Mesendoderm (in vitro differentiated cells): ENCODE results near the gene KCNJ6.

Experiments used
- DNase-seq: peaks from one replicate; pipeline ENCODE4 v3.0.0; 2013
- H2AK5ac ChIP-seq: 2 replicates; pipeline ENCODE4 v1.6.1; 2013; ENCODE audit warnings: low read length, inconsistent platforms
- H2BK120ac ChIP-seq: 2 replicates; pipeline ENCODE4 v1.6.1; 2013; ENCODE audit warnings: low read depth, mild to moderate bottlenecking, low read length, moderate library complexity, mixed read lengths
- H2BK15ac ChIP-seq: replicated peaks from 2 replicates; pipeline ENCODE4 v1.6.1; 2013; ENCODE audit warnings: low read depth, mild to moderate bottlenecking, moderate library complexity
- H2BK5ac ChIP-seq: 2 replicates; pipeline ENCODE4 v1.6.1; 2013; ENCODE audit warnings: low read length, inconsistent platforms
- H3K18ac ChIP-seq: 2 replicates; pipeline ENCODE4 v1.6.1; 2013; ENCODE audit warnings: mild to moderate bottlenecking, low read length, mixed read lengths
- H3K23ac ChIP-seq: one replicate; pipeline ENCODE4 v1.6.1; 2013; ENCODE audit warnings: low read length
- H3K27ac ChIP-seq: 2 replicates; pipeline ENCODE4 v1.5.1; 2013; ENCODE audit warnings: low read depth, mild to moderate bottlenecking, inconsistent platforms, low read length, moderate library complexity
- H3K27me3 ChIP-seq: 2 replicates; pipeline ENCODE4 v1.6.1; 2013; ENCODE audit warnings: low read length, control low read depth, mild to moderate bottlenecking, inconsistent platforms; ENCODE audit not compliant: insufficient read depth, poor library complexity
- H3K36me3 ChIP-seq: 2 replicates; pipeline ENCODE4 v1.6.1; 2013; ENCODE audit warnings: low read length, inconsistent platforms; ENCODE audit not compliant: control insufficient read depth, insufficient read depth
- H3K4ac ChIP-seq: one replicate; pipeline ENCODE4 v1.6.1; 2013; ENCODE audit warnings: low read depth, mild to moderate bottlenecking, low read length, moderate library complexity
- H3K4me1 ChIP-seq: 2 replicates; pipeline ENCODE4 v1.6.1; 2013; ENCODE audit warnings: low read depth, low read length, inconsistent platforms; ENCODE audit not compliant: control insufficient read depth
- H3K4me2 ChIP-seq: 2 replicates; pipeline ENCODE4 v1.6.1; 2013; ENCODE audit warnings: low read length
- H3K4me3 ChIP-seq: 2 replicates; pipeline ENCODE4 v1.5.1; 2013; ENCODE audit warnings: mild to moderate bottlenecking, low read length
- H3K56ac ChIP-seq: one replicate; pipeline ENCODE4 v1.6.1; 2013; ENCODE audit warnings: low read length
- H3K79me1 ChIP-seq: 2 replicates; pipeline ENCODE4 v1.6.1; 2013; ENCODE audit warnings: low read length, inconsistent platforms
- H3K79me2 ChIP-seq: 2 replicates; pipeline ENCODE4 v1.6.1; 2013; ENCODE audit warnings: mild to moderate bottlenecking, low read length; ENCODE audit not compliant: control insufficient read depth, insufficient read depth
- H3K9ac ChIP-seq: 2 replicates; pipeline ENCODE4 v1.6.1; 2013; ENCODE audit warnings: low read length, inconsistent platforms
- H4K5ac ChIP-seq: one replicate; pipeline ENCODE4 v1.6.1; 2013; ENCODE audit warnings: low read length
- H4K8ac ChIP-seq: one replicate; pipeline ENCODE4 v1.6.1; 2013; ENCODE audit warnings: low read depth, mild to moderate bottlenecking, control low read depth, low read length, moderate library complexity
- WGBS: extraction: QIAGEN DNeasy Blood & Tissue Kit; methylation state at CpG from one replicate; pipeline ENCODE4 v1.1.7; 2013; ENCODE audit warnings: low lambda C conversion rate, missing lambda C conversion rate; ENCODE audit not compliant: insufficient coverage; ENCODE audit errors: extremely low coverage; 5-methylcytosine and 5-hydroxymethylcytosine counted together

KCNJ6 gene

DNA sequence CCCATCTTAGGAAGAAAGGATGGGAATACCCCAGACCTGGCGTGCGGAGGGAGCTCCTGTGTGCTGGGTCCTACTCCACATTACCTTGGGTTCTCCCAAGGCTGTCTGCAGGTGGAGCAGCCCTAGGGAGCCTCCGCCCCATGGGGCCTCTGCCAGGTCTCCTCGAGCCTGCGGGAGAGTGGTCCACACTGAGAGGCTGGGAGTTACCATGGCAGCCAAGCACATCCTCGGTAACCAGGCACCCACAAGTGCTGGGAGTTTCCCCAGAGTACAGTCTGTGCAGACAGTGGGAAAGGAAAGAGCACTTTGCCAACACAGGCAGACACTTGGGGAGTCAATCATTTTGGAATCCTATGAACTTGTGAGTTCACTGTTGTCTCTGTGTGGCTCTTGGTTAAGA is 300.3 kb downstream of the KCNJ6 start:
- Histone ChIP-seq H2AK5ac (no peak overlapping the region), H3K4me3 (no peak overlapping the region), H4K5ac (no peak overlapping the region), H3K56ac (no peak overlapping the region), H2BK120ac (no peak overlapping the region), H3K27ac (no peak overlapping the region), H2BK5ac (no peak overlapping the region), H3K79me2 (no peaks in the 10 kb centered on the region), H3K79me1 (no peaks in the 10 kb centered on the region), H3K36me3 (no peaks in the 10 kb centered on the region), H3K9ac (no peak overlapping the region), H2BK15ac (no peak overlapping the region), H3K27me3 (no peaks in the 10 kb centered on the region), H3K18ac (no peak overlapping the region), H3K4me1 (no peaks in the 10 kb centered on the region), H3K4ac (no peak overlapping the region), H3K23ac (no peak overlapping the region), H4K8ac (no peak overlapping the region), H3K4me2 (no peak overlapping the region)
- DNase-seq = no peak
- no CpG with 5 or more reads among the region's 6 CpGs for WGBS

DNA sequence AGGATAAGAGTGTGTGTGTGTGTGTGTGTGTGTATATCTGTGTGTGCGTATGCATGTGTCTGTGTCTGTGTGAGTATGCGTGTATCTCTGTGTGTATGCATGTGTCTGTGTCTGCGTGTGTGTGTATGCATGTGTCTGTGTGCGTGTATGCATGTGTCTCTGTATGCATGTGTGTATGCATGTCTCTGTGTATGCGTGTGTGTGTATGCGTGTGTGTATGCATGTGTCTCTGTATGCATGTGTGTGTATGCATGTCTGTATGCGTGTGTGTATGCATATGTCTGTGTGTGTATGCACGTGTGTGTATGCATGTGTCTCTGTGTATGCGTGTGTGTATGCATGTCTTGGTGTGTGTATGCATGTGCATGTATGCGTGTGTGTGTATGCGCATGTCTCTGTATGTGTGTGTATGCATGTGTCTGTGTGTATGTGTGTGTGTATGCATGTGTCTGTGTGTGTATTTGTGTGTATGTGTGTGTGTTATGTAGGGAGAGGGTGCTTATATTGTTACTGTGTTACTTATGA is 301.8 kb downstream of the KCNJ6 start:
- H3K9ac ChIP-seq = no peak overlapping the region
- H2BK5ac ChIP-seq = no peak overlapping the region
- H3K4me3 ChIP-seq = no peak overlapping the region
- WGBS = no CpG with 5 or more reads among the region's 11 CpGs
- no peak overlapping the region for H2AK5ac ChIP-seq
- DNase-seq = no peak
- no peaks in the 10 kb centered on the region for H3K27me3 ChIP-seq
- no peak overlapping the region for H4K5ac ChIP-seq
- H3K27ac ChIP-seq = no peak overlapping the region
- H2BK120ac ChIP-seq = no peak overlapping the region
- no peak overlapping the region for H4K8ac ChIP-seq
- no peak overlapping the region for H3K23ac ChIP-seq
- no peak overlapping the region for H3K18ac ChIP-seq
- H3K4ac ChIP-seq = no peak overlapping the region
- H3K4me1 ChIP-seq = no peaks in the 10 kb centered on the region
- no peak overlapping the region for H3K56ac ChIP-seq
- H3K79me2 ChIP-seq = no peaks in the 10 kb centered on the region
- H3K79me1 ChIP-seq = no peaks in the 10 kb centered on the region
- no peaks in the 10 kb centered on the region for H3K36me3 ChIP-seq
- no peak overlapping the region for H3K4me2 ChIP-seq
- no peak overlapping the region for H2BK15ac ChIP-seq

DNA sequence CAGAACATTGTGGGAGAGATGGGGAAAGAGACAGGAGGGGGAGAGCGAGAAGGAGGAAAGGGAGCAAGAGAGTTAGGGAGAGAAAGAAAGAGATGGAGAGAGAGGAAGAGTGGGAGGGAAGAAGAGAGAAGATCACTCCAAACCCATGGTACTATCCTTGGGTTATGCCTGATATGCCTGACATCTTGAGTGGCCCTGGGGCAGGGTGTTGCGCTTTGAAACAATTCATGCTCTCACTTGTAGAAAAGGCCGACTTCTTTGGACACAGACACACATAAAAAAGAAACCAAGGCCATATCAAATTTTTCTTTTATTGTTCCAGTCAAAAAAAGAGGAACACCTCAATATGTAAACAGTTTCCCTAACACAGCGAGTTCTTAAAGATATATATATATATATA is 309.2 kb downstream of the KCNJ6 start:
- H3K18ac ChIP-seq = no peak overlapping the region
- DNase-seq = no peak
- no peak overlapping the region for H2BK5ac ChIP-seq
- no peak overlapping the region for H2AK5ac ChIP-seq
- H4K8ac ChIP-seq = no peak overlapping the region
- no peak overlapping the region for H3K4me3 ChIP-seq
- no peaks in the 10 kb centered on the region for H3K27me3 ChIP-seq
- H3K4me1 ChIP-seq = no peaks in the 10 kb centered on the region
- no peak overlapping the region for H3K27ac ChIP-seq
- H3K9ac ChIP-seq = no peak overlapping the region
- H3K79me1 ChIP-seq = no peaks in the 10 kb centered on the region
- no peak overlapping the region for H2BK15ac ChIP-seq
- H3K56ac ChIP-seq = no peak overlapping the region
- no peak overlapping the region for H4K5ac ChIP-seq
- no peak overlapping the region for H3K4ac ChIP-seq
- H3K4me2 ChIP-seq = no peak overlapping the region
- no peak overlapping the region for H3K23ac ChIP-seq
- no peak overlapping the region for H2BK120ac ChIP-seq
- no peaks in the 10 kb centered on the region for H3K79me2 ChIP-seq
- WGBS = no CpG with 5 or more reads among the region's 4 CpGs
- no peaks in the 10 kb centered on the region for H3K36me3 ChIP-seq

DNA sequence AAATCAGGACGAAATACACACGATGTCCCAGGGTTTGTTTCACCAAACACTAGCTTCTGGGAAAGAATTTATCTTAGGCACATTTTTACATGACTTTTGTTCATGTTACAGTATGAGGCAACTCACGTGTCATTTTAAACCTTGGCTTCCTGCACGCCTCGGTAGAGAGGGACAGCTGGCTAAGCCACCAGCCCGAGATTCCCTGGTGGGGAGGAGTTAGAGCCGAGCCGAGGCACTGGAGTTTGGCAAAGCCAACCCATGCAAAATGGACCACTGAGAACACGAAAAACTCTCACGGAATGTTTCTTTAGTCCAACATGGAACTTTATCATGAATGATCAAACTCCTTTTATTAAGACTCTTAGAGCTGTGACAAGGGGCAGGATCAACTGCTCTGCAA is 309.7 kb downstream of the KCNJ6 start:
- Histone ChIP-seq H3K9ac (no peak overlapping the region), H3K36me3 (no peaks in the 10 kb centered on the region)

DNA sequence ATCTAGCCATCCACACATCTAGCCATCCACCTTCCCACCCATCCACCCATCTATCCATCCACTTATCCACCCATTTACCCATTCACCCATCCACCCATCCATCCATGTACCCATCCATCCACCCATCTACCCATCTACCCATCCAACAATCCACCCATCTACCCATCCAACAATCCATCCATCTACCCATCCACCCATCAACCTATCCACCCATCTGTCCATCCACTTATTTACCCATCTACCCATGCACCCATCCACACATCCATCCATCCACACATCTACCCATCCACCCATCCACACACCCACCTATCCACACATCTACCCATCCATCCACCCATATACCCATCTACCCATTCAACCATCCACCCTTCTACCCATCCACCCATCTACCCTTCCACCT is 311.3 kb downstream of the KCNJ6 start:
- Histone ChIP-seq H3K4me1 (peaks cover 4% of the 10 kb centered on the region), H3K23ac (no peak overlapping the region), H2BK15ac (no peak overlapping the region), H3K4ac (no peak overlapping the region), H2BK5ac (no peak overlapping the region), H3K79me1 (no peaks in the 10 kb centered on the region), H2AK5ac (no peak overlapping the region), H3K36me3 (no peaks in the 10 kb centered on the region), H3K56ac (no peak overlapping the region), H3K79me2 (no peaks in the 10 kb centered on the region), H3K27ac (no peak overlapping the region), H3K4me3 (no peak overlapping the region), H4K5ac (no peak overlapping the region), H3K18ac (no peak overlapping the region), H4K8ac (no peak overlapping the region), H2BK120ac (no peak overlapping the region), H3K4me2 (no peak overlapping the region), H3K9ac (no peak overlapping the region), H3K27me3 (no peaks in the 10 kb centered on the region)
- DNase-seq = no peak

More for the DNA sequence above, 309.7 kb downstream of the KCNJ6 start:
- WGBS = no CpG with 5 or more reads among the region's 10 CpGs
- DNase-seq = no peak
- no peak overlapping the region for H3K23ac ChIP-seq
- H4K5ac ChIP-seq = no peak overlapping the region
- H2BK5ac ChIP-seq = no peak overlapping the region
- no peak overlapping the region for H3K4me3 ChIP-seq
- no peak overlapping the region for H3K4me2 ChIP-seq
- no peak overlapping the region for H4K8ac ChIP-seq
- no peak overlapping the region for H3K27ac ChIP-seq
- no peak overlapping the region for H2BK120ac ChIP-seq
- H3K79me2 ChIP-seq = no peaks in the 10 kb centered on the region
- no peak overlapping the region for H3K18ac ChIP-seq
- H2AK5ac ChIP-seq = no peak overlapping the region
- no peaks in the 10 kb centered on the region for H3K4me1 ChIP-seq
- no peak overlapping the region for H3K56ac ChIP-seq
- H3K27me3 ChIP-seq = no peaks in the 10 kb centered on the region
- no peak overlapping the region for H2BK15ac ChIP-seq
- no peak overlapping the region for H3K4ac ChIP-seq
- H3K79me1 ChIP-seq = no peaks in the 10 kb centered on the region

DNA sequence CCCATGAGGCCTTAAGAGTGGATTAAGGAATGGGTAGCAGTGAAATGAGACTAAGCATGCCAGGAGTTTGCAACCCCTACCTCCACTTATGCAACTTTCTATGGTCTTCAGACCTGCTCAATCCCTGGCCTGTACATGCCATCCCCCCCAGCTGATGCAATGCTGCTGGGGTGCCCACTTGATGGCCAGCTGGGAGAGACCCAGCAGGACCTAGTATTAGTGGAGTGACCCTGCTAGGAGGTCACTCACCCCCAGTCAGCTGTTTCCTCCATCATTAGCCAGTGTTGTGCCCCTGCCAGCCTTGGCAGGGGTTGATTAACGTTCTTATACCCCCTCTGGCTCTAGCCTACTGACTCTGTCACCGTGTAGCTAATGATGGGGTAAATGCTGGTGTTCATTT is 313.1 kb downstream of the KCNJ6 start:
- Histone ChIP-seq H3K18ac (no peak overlapping the region), H3K4me3 (no peak overlapping the region), H3K4me1 (peaks cover 7% of the 10 kb centered on the region), H4K8ac (no peak overlapping the region), H4K5ac (no peak overlapping the region), H2BK5ac (no peak overlapping the region), H3K36me3 (no peaks in the 10 kb centered on the region), H3K27ac (no peak overlapping the region), H3K4ac (no peak overlapping the region), H2BK15ac (no peak overlapping the region), H3K79me1 (no peaks in the 10 kb centered on the region), H2AK5ac (no peak overlapping the region), H3K56ac (no peak overlapping the region), H3K79me2 (no peaks in the 10 kb centered on the region), H3K9ac (no peak overlapping the region), H2BK120ac (no peak overlapping the region), H3K4me2 (no peak overlapping the region), H3K23ac (no peak overlapping the region), H3K27me3 (no peaks in the 10 kb centered on the region)
- no CpG with 5 or more reads among the region's 2 CpGs for WGBS
- DNase-seq = no peak
